NT2/D1 (cell line): ENCODE data around the gene MYO3B.

Experiments used
- SUZ12 ChIP-seq: IDR thresholded peaks from 2 replicates; pipeline ENCODE4 v1.6.1; 2011; ENCODE audit not compliant: insufficient read length, insufficient read depth; ENCODE audit errors: extremely low read depth
- YY1 ChIP-seq: IDR thresholded peaks from 2 replicates; pipeline ENCODE4 v1.6.1; 2011; ENCODE audit not compliant: insufficient read length, insufficient read depth
- ZNF274 ChIP-seq: IDR thresholded peaks from 2 replicates; pipeline ENCODE4 v1.6.1; 2011; ENCODE audit warnings: mild to moderate bottlenecking, low read depth, low read length

GRCh38 chr2:170255971-170256370 is 78.0 kb downstream of the MYO3B start:
- no peak for TF ChIP-seq YY1
- TF ChIP-seq ZNF274 = no peak
- TF ChIP-seq SUZ12 = no peak
